DMS 273 (cell line): Measurements from ENCODE around the gene KRTAP4-16.
"Not testable (repeated sequence)": the region's sequence is repeated elsewhere in the genome, so short reads cannot be mapped to it uniquely, and the experiment has no call there.

Source experiments
- DNase-seq: peaks from one replicate; lab custom pipeline; 2025; ENCODE audit not compliant: unreplicated experiment; lab: John Stamatoyannopoulos, UW

The KRTAP4-16 gene

DNA sequence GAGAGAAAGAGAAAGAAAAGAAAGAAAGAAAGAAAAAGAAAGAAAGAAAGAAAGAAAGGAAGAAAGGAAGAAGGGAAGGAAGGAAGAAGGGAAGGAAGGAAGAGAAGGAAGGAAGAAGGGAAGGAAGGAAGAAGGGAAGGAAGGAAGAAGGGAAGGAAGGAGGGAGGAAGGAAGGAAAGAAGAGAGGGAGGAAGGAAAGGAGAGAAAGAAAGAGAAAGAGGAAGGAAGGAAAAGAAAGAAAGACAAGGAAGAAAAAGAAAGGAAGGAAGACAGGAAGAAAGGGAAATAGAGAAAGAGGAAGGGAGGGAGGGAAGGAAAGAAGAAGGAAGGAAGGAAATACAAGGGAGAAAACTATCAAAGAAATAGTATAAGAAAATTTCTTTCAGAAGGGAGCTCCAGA is 25.2 kb downstream of the KRTAP4-16 start:
- DNase-seq: no peak

DNA sequence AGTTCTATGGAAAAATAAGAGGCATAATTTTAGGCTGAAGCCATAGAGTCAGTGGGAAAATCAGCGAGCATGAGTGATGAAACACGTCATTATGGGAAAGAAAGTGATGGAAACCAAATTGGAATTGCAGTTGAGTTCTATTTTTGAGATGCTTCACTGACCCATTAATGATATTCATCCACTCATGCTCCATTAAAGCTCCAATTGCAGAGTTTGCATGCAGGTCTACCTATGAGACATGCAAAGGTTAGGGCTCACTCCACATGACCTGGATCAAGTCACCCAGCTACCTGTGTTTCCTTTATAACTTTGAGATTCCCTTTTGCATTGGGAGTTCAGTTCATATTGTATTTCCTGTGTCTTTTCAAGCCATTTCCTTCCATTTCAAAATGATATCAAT is 28.3 kb downstream of the KRTAP4-16 start:
- DNase-seq: no peak

DNA sequence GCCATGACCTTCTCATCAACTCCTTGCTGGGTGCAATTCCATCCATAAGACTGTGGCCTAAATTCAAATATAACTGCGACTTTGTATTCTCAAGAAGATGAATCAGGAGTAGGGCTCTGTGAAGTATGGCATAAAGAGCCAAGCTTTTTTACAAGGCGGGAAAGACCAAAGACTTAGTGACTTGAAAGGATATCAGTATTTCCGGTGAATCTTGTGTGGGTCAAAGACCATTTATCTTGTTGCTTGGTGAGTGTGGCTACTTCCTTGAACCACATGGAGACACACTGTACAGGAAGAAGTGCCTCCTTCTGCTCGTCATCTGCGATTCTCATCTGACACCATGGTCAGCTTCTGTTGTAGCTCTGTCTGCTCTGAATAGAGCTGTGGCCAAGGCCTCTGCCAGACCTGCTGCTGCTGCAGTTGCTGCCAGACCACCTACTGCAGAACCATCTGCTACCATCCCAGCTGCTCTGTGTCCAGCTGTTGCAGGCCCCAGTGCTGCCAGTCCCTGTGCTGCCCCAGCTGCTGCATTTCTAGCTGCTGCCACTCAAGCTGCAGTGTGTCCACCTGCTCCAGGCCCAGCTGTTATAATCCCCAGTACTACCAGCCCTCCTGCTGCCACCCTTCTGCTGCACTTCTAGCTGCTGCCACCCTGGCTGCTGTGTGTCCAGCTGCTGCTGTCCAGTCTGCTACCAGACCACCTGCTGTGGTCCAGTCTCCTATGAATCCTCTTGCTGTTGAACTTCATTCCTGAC is 30.2 kb downstream of the KRTAP4-16 start:
- DNase-seq: peak; percentile 70

GRCh38 chr17:41069031-41069430 is 33.0 kb downstream of the KRTAP4-16 start:
- no peak for DNase-seq

DNA sequence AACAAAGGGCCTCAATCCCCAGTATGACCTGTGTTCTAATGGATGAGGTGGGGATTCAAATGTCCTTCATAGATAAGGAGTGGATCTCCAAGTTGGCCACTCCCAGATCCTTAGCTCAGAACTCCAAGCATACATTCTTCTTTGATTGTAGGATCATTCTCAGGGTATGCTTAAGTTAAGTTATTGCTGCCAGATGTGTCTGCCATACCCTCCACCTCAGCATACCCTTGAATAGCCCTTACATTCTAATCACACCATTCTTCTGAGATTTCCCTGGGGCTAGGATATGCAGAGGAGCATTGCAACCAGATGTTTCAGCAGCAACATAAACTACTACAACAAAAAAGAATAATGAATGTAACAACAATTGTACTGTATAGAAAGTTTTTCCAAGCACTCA is 34.7 kb downstream of the KRTAP4-16 start:
- no peak for DNase-seq

GRCh38 chr17:41065829-41066624 is 36.0 kb downstream of the KRTAP4-16 start, which contains the start of gene KRTAP2-4:
KRTAP2-4 (minus strand) TSS chr17:41065879; CDS start chr17:41065845, 34 bp downstream.
- DNase-seq: no peak

GRCh38 chr17:41065016-41065689 is 36.9 kb downstream of the KRTAP4-16 start:
- not testable (repeated sequence) for DNase-seq

DNA sequence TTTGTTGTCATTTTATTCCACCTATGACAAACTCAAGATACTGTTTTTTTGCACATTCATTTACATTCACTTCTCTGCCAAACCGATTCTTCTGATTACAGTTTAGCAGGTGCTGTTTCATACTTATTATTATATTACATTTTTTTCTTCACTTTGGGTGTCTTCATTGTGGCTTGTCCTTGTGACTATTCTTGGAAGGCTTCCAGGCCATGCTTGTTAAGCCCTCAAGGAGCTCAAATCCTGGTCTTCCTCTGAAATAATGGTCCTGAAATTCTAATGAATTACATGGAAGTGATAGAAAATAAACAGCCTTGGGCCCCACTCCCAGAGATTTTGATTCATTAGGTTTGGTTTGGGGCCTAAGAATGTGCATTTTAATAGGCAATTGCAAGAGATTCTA is 37.7 kb downstream of the KRTAP4-16 start:
- DNase-seq: no peak

- DNase-seq: no peak
These were observed 38.6 kb downstream of the KRTAP4-16 start for GRCh38 chr17:41063449-41063848.

GRCh38 chr17:41061964-41062363 is 40.0 kb downstream of the KRTAP4-16 start:
- no peak for DNase-seq

GRCh38 chr17:41060052-41060604 is 41.9 kb downstream of the KRTAP4-16 start, which contains the start of gene KRTAP2-3:
KRTAP2-3 (minus strand) TSS chr17:41060114; CDS start chr17:41060050, 64 bp downstream.
- DNase-seq: no peak

- not testable (repeated sequence) for DNase-seq
These were observed 42.5 kb downstream of the KRTAP4-16 start for GRCh38 chr17:41059276-41060051.

- no peak for DNase-seq
These were observed 43.3 kb downstream of the KRTAP4-16 start for GRCh38 chr17:41058741-41059140.

DNA sequence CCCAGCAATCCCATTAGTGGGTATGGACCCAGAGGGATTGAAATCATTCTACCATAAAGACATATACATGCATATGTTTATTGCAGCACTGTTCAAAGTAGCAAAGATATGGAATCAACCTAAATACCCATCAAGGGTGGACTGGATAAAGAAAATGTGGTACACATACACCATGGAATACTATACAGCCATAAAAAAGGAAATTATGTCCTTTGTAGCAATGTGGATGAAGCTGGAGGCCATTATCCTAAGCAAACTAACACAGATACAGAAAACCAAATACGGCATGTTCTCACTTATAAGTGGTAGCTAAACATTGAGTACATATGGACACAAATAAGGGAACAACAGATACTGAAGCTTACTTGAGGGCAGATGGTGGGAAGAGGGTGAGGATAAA is 44.5 kb downstream of the KRTAP4-16 start:
- no peak for DNase-seq

- DNase-seq: not testable (repeated sequence)
These were observed 46.9 kb downstream of the KRTAP4-16 start, which contains the start of gene KRTAP2-2 for GRCh38 chr17:41055130-41055529. KRTAP2-2 (minus strand) TSS chr17:41055230; CDS start chr17:41055211, 19 bp downstream.

- not testable (repeated sequence) for DNase-seq
These were observed 47.5 kb downstream of the KRTAP4-16 start for GRCh38 chr17:41054556-41054955.

GRCh38 chr17:41054025-41054424 is 48.0 kb downstream of the KRTAP4-16 start:
- no peak for DNase-seq

DNA sequence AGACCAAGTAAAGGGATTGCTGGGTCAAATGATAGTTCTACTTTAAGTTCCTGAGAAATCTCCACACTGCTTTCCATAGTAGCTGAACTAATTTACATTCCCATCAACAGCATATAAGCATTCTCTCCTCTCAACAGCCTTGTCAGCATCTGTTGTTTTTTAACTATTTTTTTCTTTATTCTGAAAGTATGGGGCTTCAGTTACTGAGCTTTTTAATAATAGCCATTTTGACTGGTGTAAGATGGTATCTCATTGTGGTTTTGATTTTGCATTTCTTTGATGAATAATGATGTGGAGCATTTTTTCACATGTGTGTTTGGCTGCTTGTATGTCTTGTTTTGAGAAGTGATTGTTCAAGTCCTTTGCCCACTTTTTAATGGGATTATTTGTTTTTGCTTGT is 49.4 kb downstream of the KRTAP4-16 start:
- DNase-seq: no peak
